SK-N-MC (cell line): ENCODE results near the gene INSR.

ENCODE experiments used
- DNase-seq: peaks from one replicate; pipeline ENCODE4 v3.0.0-alpha.2; 2011; ENCODE audit warnings: low read depth, low spot score
- H3K27ac ChIP-seq: fragments of 200-600 bp; sonication (generic); 2 replicates; pipeline ENCODE4 v1.5.1; 2016; ENCODE audit warnings: mixed run types
- H3K36me3 ChIP-seq: fragments of 200-600 bp; sonication (generic); 2 replicates; pipeline ENCODE4 v1.6.1; 2017; ENCODE audit warnings: antibody characterized with exemption, low read length, mixed read lengths; ENCODE audit not compliant: insufficient read depth
- H3K4me3 ChIP-seq: fragments of 200-600 bp; sonication (generic); 2 replicates; pipeline ENCODE4 v1.5.1; 2016
- H3K9ac ChIP-seq: fragments of 200-600 bp; sonication (generic); 2 replicates; pipeline ENCODE4 v1.8.0; 2017; ENCODE audit warnings: mixed run types, mixed read lengths; ENCODE audit not compliant: insufficient read length
- H3K9me3 ChIP-seq: fragments of 200-600 bp; sonication (generic); 2 replicates; pipeline ENCODE4 v1.6.1; 2017; ENCODE audit warnings: low read depth, mild to moderate bottlenecking, antibody characterized with exemption, low read length, moderate library complexity, mixed read lengths
- EZH2 ChIP-seq: fragments of 200-600 bp; sonication (generic); IDR thresholded peaks from one replicate; pipeline ENCODE4 v1.6.1; 2017; ENCODE audit warnings: antibody characterized with exemption
- FOXP2 ChIP-seq: optimal IDR thresholded peaks from 2 replicates; pipeline ENCODE3; 2011; ENCODE audit warnings: mild to moderate bottlenecking, moderate library complexity; ENCODE audit not compliant: insufficient read depth; ENCODE audit errors: extremely low read length, control extremely low read depth
- POLR2AphosphoS5 ChIP-seq: IDR thresholded peaks from 2 replicates; pipeline ENCODE4 v1.6.1; 2012; ENCODE audit warnings: mild to moderate bottlenecking, low read depth, low read length, borderline replicate concordance

The INSR gene

GRCh38 chr19:7106711-7107657, 187.2 kb downstream of the INSR start:
- H3K9ac ChIP-seq, result no peak overlapping the region
- H3K27ac ChIP-seq, result no peak overlapping the region
- H3K36me3 ChIP-seq, result no peaks in the 10 kb centered on the region
- no peak for DNase-seq
- H3K4me3 ChIP-seq, result no peak overlapping the region
- TF ChIP-seq POLR2AphosphoS5, result no peak
- TF ChIP-seq EZH2, result no peak
- no peak for TF ChIP-seq FOXP2
- no peaks in the 10 kb centered on the region for H3K9me3 ChIP-seq

DNA sequence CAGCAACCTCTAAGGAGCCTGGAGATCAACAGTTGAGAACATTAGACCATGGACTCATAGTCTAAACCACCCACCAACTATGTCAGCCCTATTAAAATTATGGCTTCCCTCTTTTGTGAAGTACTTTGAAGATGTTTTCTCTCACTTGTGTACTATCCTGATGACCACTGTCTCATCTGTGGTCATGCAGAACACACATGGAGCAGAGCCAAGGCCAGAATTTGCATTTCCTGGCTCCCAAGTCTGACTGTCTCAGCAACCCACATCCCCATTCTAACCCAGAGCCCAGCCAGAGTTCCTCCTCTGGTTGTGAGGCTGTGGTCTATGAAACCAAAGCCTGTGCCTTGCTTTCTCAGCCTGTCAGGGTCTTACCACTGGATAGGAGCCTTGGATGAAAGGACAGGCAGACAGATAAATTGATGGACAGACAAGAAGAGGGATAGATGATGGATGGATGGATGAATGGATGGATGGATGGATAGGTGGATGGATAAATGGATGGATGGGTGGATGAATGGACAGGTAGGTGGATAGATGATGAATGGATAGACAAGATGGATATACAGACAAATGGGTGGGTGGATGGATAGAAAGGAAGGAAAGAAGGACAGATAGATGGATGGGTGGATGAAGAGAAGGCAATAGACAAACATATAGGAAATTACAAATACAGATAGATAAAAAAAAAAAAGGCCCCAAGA, 189.3 kb downstream of the INSR start:
- no peaks in the 10 kb centered on the region for H3K36me3 ChIP-seq
- no peak overlapping the region for H3K27ac ChIP-seq
- no peaks in the 10 kb centered on the region for H3K9me3 ChIP-seq
- no peak for DNase-seq
- TF ChIP-seq FOXP2 (no peak), EZH2 (no peak), POLR2AphosphoS5 (no peak)
- no peak overlapping the region for H3K4me3 ChIP-seq
- H3K9ac ChIP-seq, result no peak overlapping the region

DNA sequence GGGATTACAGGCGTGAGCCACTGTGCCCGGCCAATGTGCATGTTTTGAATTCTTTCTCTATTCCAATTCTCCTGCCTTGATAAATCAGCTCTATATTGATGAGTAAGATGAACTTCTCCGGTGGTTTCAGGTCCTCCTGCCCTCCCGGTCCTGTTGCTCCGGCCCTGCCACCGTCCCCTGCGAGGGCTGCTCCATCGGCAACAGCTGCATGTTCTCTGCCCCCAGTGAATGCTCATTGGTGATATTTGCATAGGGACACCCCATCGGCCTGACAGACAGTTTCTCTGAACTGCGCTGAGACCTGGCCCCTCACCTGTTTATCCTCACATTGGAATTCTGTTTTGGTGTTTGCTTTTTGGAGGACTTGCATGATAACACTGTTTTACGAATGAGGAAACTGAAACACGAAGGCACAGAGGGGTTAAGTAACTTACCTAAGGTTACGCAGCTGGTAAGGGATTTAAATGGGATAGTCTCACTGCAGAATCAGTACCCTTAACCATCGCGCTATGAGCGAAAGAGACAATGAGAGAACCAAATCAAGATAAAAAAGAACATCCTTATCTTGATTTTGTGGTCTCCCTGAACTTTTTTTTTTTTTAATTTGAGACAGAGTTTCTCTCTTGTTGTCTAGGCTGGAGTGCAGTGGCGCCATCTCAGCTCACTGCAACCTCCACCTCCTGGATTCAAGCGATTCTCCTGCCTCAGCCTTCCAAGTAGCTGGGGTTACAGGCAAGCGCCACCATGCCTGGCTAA, 192.5 kb downstream of the INSR start:
- no peak overlapping the region for H3K9ac ChIP-seq
- H3K27ac ChIP-seq, result no peak overlapping the region
- DNase-seq, result no peak
- H3K9me3 ChIP-seq, result no peaks in the 10 kb centered on the region
- no peak for TF ChIP-seq FOXP2
- no peak for TF ChIP-seq POLR2AphosphoS5
- no peak for TF ChIP-seq EZH2
- H3K4me3 ChIP-seq, result no peak overlapping the region
- no peaks in the 10 kb centered on the region for H3K36me3 ChIP-seq

DNA sequence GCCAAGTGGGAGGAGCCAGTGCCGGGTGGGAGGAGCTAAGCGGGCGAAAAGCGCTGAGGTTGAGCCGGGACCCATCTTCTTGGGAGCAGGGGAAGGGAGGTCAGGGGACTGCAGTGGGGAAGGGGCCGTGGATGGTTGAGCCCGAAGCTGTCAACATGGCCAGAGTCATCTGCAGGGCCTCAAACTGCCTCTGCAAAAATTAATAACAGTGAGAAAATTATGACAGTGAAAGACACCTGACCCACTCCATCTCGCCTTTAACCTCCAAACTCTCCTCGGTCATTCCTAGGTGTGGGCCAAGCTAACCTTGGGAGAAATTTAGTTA, 194.7 kb downstream of the INSR start:
- no peak for DNase-seq
- no peak for TF ChIP-seq FOXP2
- no peak for TF ChIP-seq EZH2
- Histone ChIP-seq H3K27ac (peak overlapping the region; percentile 85; the same call in 1 of the 2 replicates), H3K9me3 (no peaks in the 10 kb centered on the region), H3K4me3 (peak overlapping the region; percentile 78), H3K36me3 (no peaks in the 10 kb centered on the region), H3K9ac (peak overlapping the region; percentile 88)

GRCh38 chr19:7098701-7099596, 195.3 kb downstream of the INSR start:
- peak overlapping the region; percentile 78 for H3K4me3 ChIP-seq
- TF ChIP-seq EZH2 (no peak), FOXP2 (peak; percentile 77), POLR2AphosphoS5 (peak; percentile 83; the same call in 1 of the 2 replicates)
- H3K36me3 ChIP-seq, result no peaks in the 10 kb centered on the region
- no peaks in the 10 kb centered on the region for H3K9me3 ChIP-seq
- DNase-seq, result no peak
- peak overlapping the region; percentile 85 for H3K27ac ChIP-seq
- H3K9ac ChIP-seq, result peak overlapping the region; percentile 88

GRCh38 chr19:7098096-7098495, 196.1 kb downstream of the INSR start:
- no peak overlapping the region for H3K9ac ChIP-seq
- H3K4me3 ChIP-seq, result peak overlapping the region; percentile 78
- DNase-seq, result no peak
- TF ChIP-seq EZH2, result no peak
- TF ChIP-seq POLR2AphosphoS5, result no peak
- TF ChIP-seq FOXP2, result no peak
- H3K27ac ChIP-seq, result no peak overlapping the region
- no peaks in the 10 kb centered on the region for H3K36me3 ChIP-seq
- no peaks in the 10 kb centered on the region for H3K9me3 ChIP-seq

GRCh38 chr19:7088999-7089398, 205.2 kb downstream of the INSR start:
- Histone ChIP-seq H3K9me3 (peaks cover 17% of the 10 kb centered on the region), H3K9ac (no peak overlapping the region), H3K36me3 (peaks cover 12% of the 10 kb centered on the region), H3K4me3 (no peak overlapping the region), H3K27ac (no peak overlapping the region)
- no peak for TF ChIP-seq POLR2AphosphoS5
- TF ChIP-seq EZH2, result no peak
- TF ChIP-seq FOXP2, result no peak
- no peak for DNase-seq
